Peyer's patch (tissue), 4 donors: ENCODE measurements around the gene ADK.

Experiments
- POLR2A ChIP-seq, 2 donors: fragments of 450-650 bp; IDR thresholded peaks; one replicate each; pipeline ENCODE4 v1.5.1; 2017; ENCODE audit warnings: antibody characterized with exemption in 2 of 2, mild to moderate bottlenecking in 2 of 2, moderate library complexity in 2 of 2
- TF ChIP-seq, protein P1 (sequence below), 6 experiments: fragments of 450-650 bp in 4 of 6; fragments of 200-600 bp in 2 of 6; sonication (generic) in 1 of 6; IDR thresholded peaks; one replicate each; pipeline ENCODE4 v1.5.1; 2017 to 2019; ENCODE audit warnings: antibody characterized with exemption in 6 of 6, mild to moderate bottlenecking in 3 of 6, moderate library complexity in 1 of 6

DNA sequence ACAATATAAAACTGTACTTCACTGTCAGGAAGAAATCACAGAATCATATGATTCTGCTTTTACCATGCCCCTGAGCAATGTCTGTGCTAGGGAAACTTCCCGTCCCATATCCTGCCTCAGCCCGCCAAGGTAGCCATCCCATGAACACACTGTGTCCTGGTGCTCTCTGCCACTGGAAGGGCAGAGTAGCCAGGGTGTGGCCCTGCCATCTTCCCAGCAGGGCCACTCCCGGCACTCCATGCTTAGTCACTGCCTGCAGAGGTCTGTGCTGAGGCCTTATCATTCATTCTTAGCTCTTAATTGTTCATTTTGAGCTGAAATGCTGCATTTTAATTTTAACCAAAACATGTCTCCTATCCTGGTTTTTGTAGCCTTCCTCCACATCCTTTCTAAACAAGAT, 32.2 kb upstream of the ADK start:
- TF ChIP-seq, protein P1, sequence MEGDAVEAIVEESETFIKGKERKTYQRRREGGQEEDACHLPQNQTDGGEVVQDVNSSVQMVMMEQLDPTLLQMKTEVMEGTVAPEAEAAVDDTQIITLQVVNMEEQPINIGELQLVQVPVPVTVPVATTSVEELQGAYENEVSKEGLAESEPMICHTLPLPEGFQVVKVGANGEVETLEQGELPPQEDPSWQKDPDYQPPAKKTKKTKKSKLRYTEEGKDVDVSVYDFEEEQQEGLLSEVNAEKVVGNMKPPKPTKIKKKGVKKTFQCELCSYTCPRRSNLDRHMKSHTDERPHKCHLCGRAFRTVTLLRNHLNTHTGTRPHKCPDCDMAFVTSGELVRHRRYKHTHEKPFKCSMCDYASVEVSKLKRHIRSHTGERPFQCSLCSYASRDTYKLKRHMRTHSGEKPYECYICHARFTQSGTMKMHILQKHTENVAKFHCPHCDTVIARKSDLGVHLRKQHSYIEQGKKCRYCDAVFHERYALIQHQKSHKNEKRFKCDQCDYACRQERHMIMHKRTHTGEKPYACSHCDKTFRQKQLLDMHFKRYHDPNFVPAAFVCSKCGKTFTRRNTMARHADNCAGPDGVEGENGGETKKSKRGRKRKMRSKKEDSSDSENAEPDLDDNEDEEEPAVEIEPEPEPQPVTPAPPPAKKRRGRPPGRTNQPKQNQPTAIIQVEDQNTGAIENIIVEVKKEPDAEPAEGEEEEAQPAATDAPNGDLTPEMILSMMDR (IDR thresholded peaks at IDR 0.05): no peak
- TF ChIP-seq POLR2A (IDR thresholded peaks at IDR 0.05): no peak
